Endometrium (tissue), 2 donors: Measurements from ENCODE around the gene ABI3.

ENCODE experiments used
- FAIRE-seq: peaks from 2 replicates; lab custom pipeline; 2012; peaks lifted over from hg19 to GRCh38; lab: Jason Lieb, UNC
- donor health status: control.
- donor health status: control.

The ABI3 gene

GRCh38 chr17:49197346-49197998 lies 13.0 kb upstream of the ABI3 start:
- no peak for FAIRE-seq

GRCh38 chr17:49198211-49198610 lies 12.3 kb upstream of the ABI3 start:
- no peak for FAIRE-seq

- no peak for FAIRE-seq
Measured at GRCh38 chr17:49200423-49201083, 10.0 kb upstream of the ABI3 start.

DNA sequence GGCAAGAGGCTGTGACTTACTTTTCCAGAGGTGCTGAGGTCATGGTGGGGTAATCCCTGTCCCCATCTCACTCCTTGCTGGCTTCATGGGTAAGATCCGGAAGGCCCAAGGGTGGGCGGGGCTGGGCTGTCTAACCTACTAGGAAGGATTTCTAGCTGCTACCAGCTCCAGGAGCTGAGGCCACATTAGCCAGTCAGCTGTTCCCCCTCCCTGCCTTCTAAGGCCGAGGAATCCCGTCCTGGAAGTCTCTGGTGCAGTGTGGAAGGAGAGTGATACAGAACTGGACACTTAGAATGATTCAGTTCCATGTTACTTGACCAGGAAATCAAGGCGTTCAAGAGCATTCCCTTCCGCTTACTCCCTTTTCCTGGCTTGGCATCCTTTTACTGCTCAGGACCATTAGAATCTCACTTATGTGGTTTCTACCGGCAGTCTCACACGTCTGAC lies 9.0 kb upstream of the ABI3 start:
- no peak for FAIRE-seq

DNA sequence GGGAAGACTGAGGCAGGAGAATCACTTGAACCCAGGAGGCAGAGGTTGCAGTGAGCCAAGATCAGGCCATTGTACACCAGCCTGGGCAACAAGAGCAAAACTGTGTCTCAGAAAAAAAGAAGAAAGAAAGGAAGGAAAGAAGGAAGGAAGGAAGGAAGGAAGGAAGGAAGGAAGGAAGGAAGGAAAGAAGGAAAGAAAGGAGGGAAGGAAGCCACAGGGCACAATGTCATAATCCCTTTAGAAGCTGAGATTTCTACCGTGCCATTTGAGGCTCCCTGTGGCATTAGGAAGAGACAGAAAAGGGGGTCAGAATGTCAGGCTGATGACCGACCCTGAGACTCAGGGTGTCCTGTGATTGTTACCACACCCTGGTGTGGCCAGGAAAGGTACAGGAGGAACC lies 6.7 kb upstream of the ABI3 start:
- FAIRE-seq: no peak

GRCh38 chr17:49204516-49204915 lies 6.0 kb upstream of the ABI3 start:
- FAIRE-seq: no peak

GRCh38 chr17:49209061-49209571 lies 1.4 kb upstream of the ABI3 start:
- FAIRE-seq: no peak

- no peak for FAIRE-seq
Measured at GRCh38 chr17:49213399-49213798, 2.9 kb downstream of the ABI3 start.

GRCh38 chr17:49213847-49214246 lies 3.3 kb downstream of the ABI3 start:
- no peak for FAIRE-seq

DNA sequence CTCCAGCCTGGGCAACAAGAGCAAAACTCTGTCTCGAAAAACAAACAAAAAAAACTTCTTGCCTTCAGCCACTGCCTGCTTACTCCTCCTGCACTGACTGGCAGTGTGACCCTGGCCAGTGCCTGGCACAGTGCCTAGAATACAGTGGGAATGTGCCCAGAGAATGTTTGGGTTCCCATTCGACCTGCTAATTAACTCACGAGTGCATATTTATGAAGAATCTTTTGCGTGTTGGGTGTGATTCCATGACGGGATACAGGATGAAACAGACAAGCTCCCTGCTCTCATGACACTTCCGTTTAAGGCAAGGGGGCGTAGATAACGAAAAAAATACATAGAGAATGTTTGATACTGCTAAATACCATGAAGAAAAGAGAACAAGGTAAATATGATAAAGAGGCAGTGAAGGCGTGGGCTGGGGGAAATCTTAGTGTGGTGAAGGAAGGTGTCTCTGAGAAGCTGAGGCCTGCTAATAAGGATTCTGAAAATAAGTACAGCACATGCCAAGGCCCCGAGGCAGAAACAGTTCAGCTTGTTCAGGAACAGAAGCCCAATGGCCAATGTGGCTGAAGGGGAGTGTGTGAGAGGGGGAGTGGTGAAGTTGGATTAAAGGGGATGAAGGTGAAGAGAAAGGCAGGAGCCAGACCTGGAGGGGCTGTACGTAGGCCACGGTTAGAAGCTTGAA lies 4.3 kb downstream of the ABI3 start:
- no peak for FAIRE-seq

GRCh38 chr17:49216482-49216881 lies 6.0 kb downstream of the ABI3 start:
- FAIRE-seq: no peak

DNA sequence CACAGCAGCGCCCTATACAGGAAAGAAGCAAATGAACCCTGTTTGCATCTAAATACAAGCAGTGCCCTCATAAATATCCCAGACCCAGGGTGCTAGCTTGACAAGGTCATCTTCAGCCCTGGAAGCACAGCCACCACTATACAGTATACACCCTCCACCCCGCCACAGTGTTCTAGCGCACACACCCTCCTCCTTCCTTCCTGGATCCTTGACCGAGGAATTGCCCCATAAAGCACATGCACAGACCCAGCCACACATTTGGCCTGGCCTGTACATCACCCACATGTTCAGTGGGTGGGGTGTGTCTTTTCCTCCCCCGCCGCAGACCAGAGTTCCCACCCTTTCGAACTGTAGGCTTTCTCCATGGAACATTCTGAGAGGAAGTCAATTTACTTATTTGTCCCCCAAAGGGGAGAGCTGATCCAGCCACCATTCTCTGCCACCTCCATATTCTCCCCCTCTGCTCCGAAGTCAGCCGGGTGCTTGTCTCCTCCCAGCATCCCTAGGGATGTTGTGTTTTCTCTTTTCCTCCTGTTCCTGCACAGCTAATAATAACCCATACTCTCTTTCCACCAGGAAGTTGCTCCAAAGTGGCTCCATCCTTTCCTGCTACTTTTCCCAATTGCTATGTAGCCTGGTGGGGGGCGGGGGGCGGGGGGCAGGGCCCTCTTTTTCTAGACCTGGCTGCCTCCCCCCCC lies 6.6 kb downstream of the ABI3 start:
- no peak for FAIRE-seq

GRCh38 chr17:49217651-49218413 lies 7.3 kb downstream of the ABI3 start:
- FAIRE-seq: no peak

- no peak for FAIRE-seq
Measured at GRCh38 chr17:49218941-49219913, 8.7 kb downstream of the ABI3 start.

GRCh38 chr17:49219987-49220386 lies 9.5 kb downstream of the ABI3 start:
- FAIRE-seq: no peak

DNA sequence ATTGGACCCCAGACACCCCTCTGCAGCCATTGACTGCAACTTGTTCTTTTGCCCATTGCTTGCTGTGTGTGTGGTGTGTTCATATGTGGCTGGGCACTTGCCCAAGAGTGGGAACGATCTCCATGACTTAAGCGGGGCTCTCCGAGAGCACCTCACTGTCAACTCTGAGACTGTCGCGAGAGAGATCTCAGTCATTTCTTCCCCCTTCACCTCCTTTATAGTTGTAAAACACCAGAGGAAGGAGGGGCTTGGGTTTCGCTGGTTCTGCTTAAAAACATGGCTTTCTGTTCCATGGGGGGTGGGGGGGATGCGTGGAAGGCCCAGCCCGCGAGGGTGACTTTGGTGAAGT lies 12.6 kb downstream of the ABI3 start:
- no peak for FAIRE-seq

GRCh38 chr17:49223517-49224197 lies 13.2 kb downstream of the ABI3 start:
- FAIRE-seq: no peak

- no peak for FAIRE-seq
Measured at GRCh38 chr17:49224198-49224996, 13.9 kb downstream of the ABI3 start.

- FAIRE-seq: no peak
Measured at GRCh38 chr17:49224997-49225337, 14.5 kb downstream of the ABI3 start.
